IMR-90 (cell line): ENCODE data around the gene TRIM17. TPM values are rescaled to one million over a fixed set of nuclear protein-coding genes. Genes with fewer than 3 reads are reported as not detected.

ENCODE experiments used
- ATAC-seq: fragments of 200-7000 bp; cut with Tn5 transposase; 2 replicates; pipeline ENCODE4 v1.9.1; 2020; ENCODE audit warnings: low read depth, mild to moderate bottlenecking, moderate library complexity
- BruUV-seq: library from RNA; stranded (reverse); fragments of 400-500 nt; replicated peaks from 2 replicates; lab custom pipeline; 2021; lab: Mats Ljungman, UMichigan
- CTCF ChIA-PET: fragments of 300-600 bp; formaldehyde crosslinking; extraction: SDS; loops from one replicate; lab custom pipeline; 2021; ENCODE audit warnings: antibody characterized with exemption; lab: Yijun Ruan, JAX
- POLR2A ChIA-PET: fragments of 300-600 bp; sonication (Branson Sonifier 250); formaldehyde crosslinking; loops from one replicate; lab custom pipeline; 2022; ENCODE audit warnings: antibody characterized with exemption; ENCODE audit not compliant: unreplicated experiment; lab: Charles Lee
- DNase-seq: peaks from one replicate; pipeline ENCODE4 v3.0.0; 2013
- H2AFZ ChIP-seq: replicated peaks from 2 replicates; pipeline ENCODE3; 2013; ENCODE audit warnings: low read length, mild to moderate bottlenecking; ENCODE audit not compliant: poor library complexity
- H2AK5ac ChIP-seq: 2 replicates; pipeline ENCODE4 v1.6.1; 2013; ENCODE audit warnings: low read depth, low read length, inconsistent platforms
- H2AK9ac ChIP-seq: replicated peaks from 2 replicates; pipeline ENCODE3; 2013; ENCODE audit warnings: mild to moderate bottlenecking, low read depth, low read length, moderate library complexity; ENCODE audit not compliant: poor library complexity
- H2BK120ac ChIP-seq: 2 replicates; pipeline ENCODE4 v1.6.1; 2013; ENCODE audit warnings: low read depth, low read length, inconsistent platforms
- H2BK15ac ChIP-seq: 3 replicates; pipeline ENCODE4 v1.6.1; 2013; ENCODE audit warnings: low read depth, low read length, inconsistent platforms
- H2BK20ac ChIP-seq: 2 replicates; pipeline ENCODE4 v1.6.1; 2013; ENCODE audit warnings: low read depth, mild to moderate bottlenecking, inconsistent platforms, low read length, moderate library complexity
- H2BK5ac ChIP-seq: 2 replicates; pipeline ENCODE4 v1.6.1; 2013; ENCODE audit warnings: mild to moderate bottlenecking, low read depth, low read length, inconsistent platforms; ENCODE audit not compliant: poor library complexity, severe bottlenecking
- H3K14ac ChIP-seq: replicated peaks from 2 replicates; pipeline ENCODE4 v1.6.1; 2013; ENCODE audit warnings: low read depth, low read length, inconsistent platforms
- H3K18ac ChIP-seq: 2 replicates; pipeline ENCODE4 v1.6.1; 2013; ENCODE audit warnings: low read depth, low read length, control low read depth
- H3K23ac ChIP-seq: 2 replicates; pipeline ENCODE4 v1.6.1; 2013; ENCODE audit warnings: low read depth, low read length, inconsistent platforms
- H3K27ac ChIP-seq: 2 replicates; pipeline ENCODE4 v1.5.1; 2013; ENCODE audit warnings: mild to moderate bottlenecking, control low read depth, low read length; ENCODE audit not compliant: insufficient read depth
- H3K27me3 ChIP-seq: 2 replicates; pipeline ENCODE4 v1.6.1; 2013; ENCODE audit warnings: low read length; ENCODE audit not compliant: control insufficient read depth, insufficient read depth
- H3K36me3 ChIP-seq: 2 replicates; pipeline ENCODE4 v1.6.1; 2013; ENCODE audit warnings: low read length, mixed read lengths; ENCODE audit not compliant: control insufficient read depth, insufficient read depth
- H3K4ac ChIP-seq: 2 replicates; pipeline ENCODE4 v1.6.1; 2013; ENCODE audit warnings: low read depth, low read length, inconsistent platforms
- H3K4me1 ChIP-seq: 2 replicates; pipeline ENCODE4 v1.6.1; 2013; ENCODE audit warnings: low read length, mixed read lengths; ENCODE audit not compliant: control insufficient read depth, insufficient read depth
- H3K4me2 ChIP-seq: 2 replicates; pipeline ENCODE4 v1.6.1; 2013; ENCODE audit warnings: low read depth, mild to moderate bottlenecking, control low read depth, low read length, moderate library complexity
- H3K4me3 ChIP-seq: 2 replicates; pipeline ENCODE4 v1.5.1; 2013; ENCODE audit warnings: low read depth, mild to moderate bottlenecking, control low read depth, low read length, moderate library complexity; ENCODE audit not compliant: insufficient read depth
- H3K56ac ChIP-seq: 2 replicates; pipeline ENCODE4 v1.6.1; 2013; ENCODE audit warnings: low read length, inconsistent platforms; ENCODE audit not compliant: insufficient read depth; ENCODE audit errors: extremely low read depth
- H3K79me1 ChIP-seq, 2 experiments: 2 replicates each; pipeline ENCODE4 v1.6.1; 2013; ENCODE audit warnings: low read length in 2 of 2, inconsistent platforms in 1 of 2, low read depth in 1 of 2
- H3K9ac ChIP-seq: 2 replicates; pipeline ENCODE4 v1.6.1; 2013; ENCODE audit warnings: low read depth, low read length, control low read depth
- H3K9me1 ChIP-seq: 2 replicates; pipeline ENCODE4 v1.6.1; 2013; ENCODE audit warnings: low read length, inconsistent platforms; ENCODE audit not compliant: insufficient read depth
- H3K9me3 ChIP-seq: 2 replicates; pipeline ENCODE4 v1.6.1; 2013; ENCODE audit warnings: low read length; ENCODE audit not compliant: control insufficient read depth, insufficient read depth
- H4K20me1 ChIP-seq: 2 replicates; pipeline ENCODE4 v1.6.1; 2013; ENCODE audit warnings: low read length, inconsistent platforms; ENCODE audit not compliant: insufficient read depth
- H4K5ac ChIP-seq: 2 replicates; pipeline ENCODE4 v1.6.1; 2013; ENCODE audit warnings: mild to moderate bottlenecking, low read depth, low read length, control low read depth
- H4K8ac ChIP-seq, 2 experiments: 2 replicates each; pipeline ENCODE4 v1.6.1; 2013; ENCODE audit warnings: low read depth in 2 of 2, low read length in 2 of 2, control low read depth in 1 of 2, inconsistent platforms in 1 of 2
- H4K91ac ChIP-seq: 2 replicates; pipeline ENCODE4 v1.6.1; 2013; ENCODE audit warnings: low read depth, low read length, inconsistent platforms; ENCODE audit not compliant: insufficient read depth
- BHLHE40 ChIP-seq: fragments of 150-350 bp; IDR thresholded peaks from 2 replicates; pipeline ENCODE4 v1.6.1; 2016; ENCODE audit warnings: mild to moderate bottlenecking, low read depth, low read length
- CEBPB ChIP-seq: IDR thresholded peaks from 2 replicates; pipeline ENCODE4 v1.6.1; 2012; ENCODE audit warnings: low read depth, low read length, improper control_type of control experiment
- CHD1 ChIP-seq: IDR thresholded peaks from 2 replicates; pipeline ENCODE4 v1.6.1; 2012; ENCODE audit warnings: low read depth, low read length, improper control_type of control experiment
- FOS ChIP-seq: fragments of 150-350 bp; IDR thresholded peaks from 2 replicates; pipeline ENCODE4 v1.6.1; 2016; ENCODE audit warnings: low read depth, low read length
- MAFK ChIP-seq: IDR thresholded peaks from 2 replicates; pipeline ENCODE4 v1.6.1; 2012; ENCODE audit warnings: low read depth, low read length, improper control_type of control experiment
- MAZ ChIP-seq: IDR thresholded peaks from 2 replicates; pipeline ENCODE4 v1.6.1; 2012; ENCODE audit warnings: low read depth, mild to moderate bottlenecking, low read length, improper control_type of control experiment, moderate library complexity, borderline replicate concordance
- MXI1 ChIP-seq: IDR thresholded peaks from 2 replicates; pipeline ENCODE4 v1.6.1; 2012; ENCODE audit warnings: low read depth, mild to moderate bottlenecking, low read length, moderate library complexity, borderline replicate concordance
- NFE2L2 ChIP-seq: fragments of 150-350 bp; IDR thresholded peaks from 2 replicates; pipeline ENCODE4 v1.6.1; 2016; ENCODE audit warnings: low read depth, mild to moderate bottlenecking, low read length
- POLR2A ChIP-seq: IDR thresholded peaks from 2 replicates; pipeline ENCODE4 v1.6.1; 2012; ENCODE audit warnings: mild to moderate bottlenecking, low read depth, low read length
- RAD21 ChIP-seq: IDR thresholded peaks from 2 replicates; pipeline ENCODE4 v1.6.1; 2012; ENCODE audit warnings: low read length, improper control_type of control experiment
- RCOR1 ChIP-seq: IDR thresholded peaks from 2 replicates; pipeline ENCODE4 v1.6.1; 2012; ENCODE audit warnings: mild to moderate bottlenecking, low read length, improper control_type of control experiment; ENCODE audit not compliant: insufficient replicate concordance
- RFX5 ChIP-seq: IDR thresholded peaks from 2 replicates; pipeline ENCODE4 v1.8.0; 2012; ENCODE audit warnings: low read depth, mild to moderate bottlenecking, low read length, moderate library complexity
- SMC3 ChIP-seq: fragments of 150-350 bp; IDR thresholded peaks from 2 replicates; pipeline ENCODE4 v1.6.1; 2016; ENCODE audit warnings: low read depth, mild to moderate bottlenecking, antibody characterized with exemption, low read length, moderate library complexity
- WGBS, 2 experiments: methylation state at CpG; one replicate each; pipeline versions ENCODE4 v1.1.5 to v1.1.7; 2013; ENCODE audit warnings: missing lambda C conversion rate in 2 of 2; ENCODE audit not compliant: insufficient read length in 1 of 2; ENCODE audit errors: extremely low coverage in 2 of 2; 5-methylcytosine and 5-hydroxymethylcytosine counted together
- dilution Hi-C: fragments of 300-500 bp; cut with HindIII; formaldehyde crosslinking; loops from one replicate; pipeline ENCODE4 v1.14.3; 2018; ENCODE audit warnings: low sequenced_read_pairs; ENCODE audit not compliant: unreplicated experiment
- in situ Hi-C: fragments of 300-500 bp; cut with MboI; formaldehyde crosslinking; loops from 3 replicates; pipeline ENCODE4 v1.14.3; 2019; ENCODE audit warnings: low sequenced_read_pairs, inconsistent platforms, mixed read lengths
- intact Hi-C: fragments of 100-400 bp; cut with micrococcal nuclease; formaldehyde crosslinking; loops from 2 replicates; pipeline ENCODE4 v1.10.0; 2022
- polyA plus RNA-seq, 3 experiments: library from polyadenylated mRNA; depleted of rRNA; stranded (reverse); fragments of >200 nt; gene quantifications; 2 replicates each; pipeline ENCODE4 v1.2.3, GENCODE V29; 2012; ENCODE audit warnings: low replicate concordance in 1 of 3
- total RNA-seq: library from RNA; depleted of rRNA; stranded (reverse); fragments of >200 nt; gene quantifications from 2 replicates; pipeline ENCODE4 v1.2.3, GENCODE V29; 2012
- TF ChIP-seq, protein P1 (sequence below): fragments of 150-350 bp; IDR thresholded peaks from 2 replicates; pipeline ENCODE4 v1.6.1; 2017; ENCODE audit warnings: mild to moderate bottlenecking, antibody characterized with exemption, low read length, low read depth
- TF ChIP-seq, protein P2 (sequence below): conservative IDR thresholded peaks from 2 replicates; pipeline ENCODE4 v1.5.1; 2012; ENCODE audit warnings: mild to moderate bottlenecking, low read depth, low read length, improper control_type of control experiment

TRIM17 gene
- total and polyA plus RNA-seq, 2 of the 4 experiments (the other 2 are of a cell fraction), result 0.39 TPM; not detected in 1

GRCh38 chr1:228372183-228373003 lies 44.3 kb downstream of the TRIM17 start:
- H3K4me1 ChIP-seq, result peaks cover 12% of the 10 kb centered on the region; the same call in 1 of the 2 replicates
- H3K9me1 ChIP-seq, result 0 out of 2 replicates have a peak, but pooled peaks cover 4% of the 10 kb centered on the region
- no peak overlapping the region for H3K4me2 ChIP-seq
- no peak overlapping the region for H4K91ac ChIP-seq
- peaks cover 3% of the 10 kb centered on the region; the same call in 1 of the 2 replicates for H3K36me3 ChIP-seq
- POLR2A ChIA-PET, result no interaction called here
- intact Hi-C loops, result no loop called here
- H3K56ac ChIP-seq, result no peak overlapping the region
- DNase-seq (no peak), ATAC-seq (no peak)
- 93% methylated on average over 6 of the region's 34 CpGs; no CpG with 5 or more reads in 1 of the 2 experiments for WGBS, 2 experiments
- H3K9ac ChIP-seq, result no peak overlapping the region
- H3K27ac ChIP-seq, result no peak overlapping the region
- H4K5ac ChIP-seq, result no peak overlapping the region
- CTCF ChIA-PET, result no interaction called here
- dilution Hi-C loops, result no loop called here
- H2BK20ac ChIP-seq, result no peak overlapping the region
- BruUV-seq, result no TSS peak
- peak overlapping the region; percentile 41 for H2AFZ ChIP-seq
- H2BK5ac ChIP-seq, result no peak overlapping the region
- H3K18ac ChIP-seq, result no peak overlapping the region
- no peak overlapping the region for H3K14ac ChIP-seq
- no peak overlapping the region for H3K4ac ChIP-seq
- H2AK9ac ChIP-seq, result no peak overlapping the region
- H3K9me3 ChIP-seq, result no peaks in the 10 kb centered on the region; the same call in 1 of the 2 replicates
- in situ Hi-C loops, result no loop called here
- no peaks in the 10 kb centered on the region for H3K79me1 ChIP-seq
- no peak overlapping the region for H3K4me3 ChIP-seq
- H4K20me1 ChIP-seq, result no peaks in the 10 kb centered on the region
- no peak overlapping the region for H3K23ac ChIP-seq
- H2AK5ac ChIP-seq, result no peak overlapping the region
- H2BK15ac ChIP-seq, result no peak overlapping the region
- H3K27me3 ChIP-seq, result 0 out of 2 replicates have a peak, but pooled peaks cover 3% of the 10 kb centered on the region
- no peak overlapping the region for H4K8ac ChIP-seq
- no peak overlapping the region for H2BK120ac ChIP-seq
- TF ChIP-seq MAFK (no peak), CHD1 (no peak), MAZ (no peak), BHLHE40 (no peak), POLR2A (no peak), SMC3 (no peak), RFX5 (no peak), FOS (no peak), MXI1 (no peak), RCOR1 (no peak), NFE2L2 (no peak), CEBPB (no peak), RAD21 (no peak)
- TF ChIP-seq, protein P1, sequence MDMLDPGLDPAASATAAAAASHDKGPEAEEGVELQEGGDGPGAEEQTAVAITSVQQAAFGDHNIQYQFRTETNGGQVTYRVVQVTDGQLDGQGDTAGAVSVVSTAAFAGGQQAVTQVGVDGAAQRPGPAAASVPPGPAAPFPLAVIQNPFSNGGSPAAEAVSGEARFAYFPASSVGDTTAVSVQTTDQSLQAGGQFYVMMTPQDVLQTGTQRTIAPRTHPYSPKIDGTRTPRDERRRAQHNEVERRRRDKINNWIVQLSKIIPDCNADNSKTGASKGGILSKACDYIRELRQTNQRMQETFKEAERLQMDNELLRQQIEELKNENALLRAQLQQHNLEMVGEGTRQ, result no peak
- TF ChIP-seq, protein P2, sequence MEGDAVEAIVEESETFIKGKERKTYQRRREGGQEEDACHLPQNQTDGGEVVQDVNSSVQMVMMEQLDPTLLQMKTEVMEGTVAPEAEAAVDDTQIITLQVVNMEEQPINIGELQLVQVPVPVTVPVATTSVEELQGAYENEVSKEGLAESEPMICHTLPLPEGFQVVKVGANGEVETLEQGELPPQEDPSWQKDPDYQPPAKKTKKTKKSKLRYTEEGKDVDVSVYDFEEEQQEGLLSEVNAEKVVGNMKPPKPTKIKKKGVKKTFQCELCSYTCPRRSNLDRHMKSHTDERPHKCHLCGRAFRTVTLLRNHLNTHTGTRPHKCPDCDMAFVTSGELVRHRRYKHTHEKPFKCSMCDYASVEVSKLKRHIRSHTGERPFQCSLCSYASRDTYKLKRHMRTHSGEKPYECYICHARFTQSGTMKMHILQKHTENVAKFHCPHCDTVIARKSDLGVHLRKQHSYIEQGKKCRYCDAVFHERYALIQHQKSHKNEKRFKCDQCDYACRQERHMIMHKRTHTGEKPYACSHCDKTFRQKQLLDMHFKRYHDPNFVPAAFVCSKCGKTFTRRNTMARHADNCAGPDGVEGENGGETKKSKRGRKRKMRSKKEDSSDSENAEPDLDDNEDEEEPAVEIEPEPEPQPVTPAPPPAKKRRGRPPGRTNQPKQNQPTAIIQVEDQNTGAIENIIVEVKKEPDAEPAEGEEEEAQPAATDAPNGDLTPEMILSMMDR, result no peak
